ENCODE measurements around the gene TMEM30A. TPM values are rescaled to one million over a fixed set of nuclear protein-coding genes. Genes with fewer than 3 reads are reported as not detected.

TMEM30A gene
- total RNA-seq, 1 experiment from 2014 or later = 65.2 TPM

- peaks cover 2 to 37% (median 25%) of the 10 kb centered on the region in 3 experiments; a peak in 5 of 7 replicates for H3K36me3 Mint-ChIP-seq (ENCODE audit: insufficient read depth in 1 of 3, low read depth in 3 of 3)
- Histone ChIP-seq H3K9ac (ENCODE audit: extremely low read depth, insufficient read length, low read length) (no peak overlapping the region), H3K79me2 (ENCODE audit: insufficient read depth, low read length) (no peaks in the 10 kb centered on the region)
Measured at GRCh38 chr6:75261299-75261698, 23.3 kb downstream of the TMEM30A start.

More at GRCh38 chr6:75261299-75261698, 23.3 kb downstream of the TMEM30A start:
- Histone ChIP-seq H3K4me2 (ENCODE audit: insufficient read depth, insufficient read length, low read length) (no peak overlapping the region), H3K18ac (ENCODE audit: insufficient read length, low read depth, low read length) (no peak overlapping the region), H3K79me1 (ENCODE audit: insufficient read depth, low read depth, low read length, poor library complexity, severe bottlenecking) (no peaks in the 10 kb centered on the region), H4K20me1 (ENCODE audit: control insufficient read depth, insufficient read depth, insufficient read length) (no peaks in the 10 kb centered on the region), H2BK120ac (ENCODE audit: low read depth, low read length, poor library complexity, severe bottlenecking) (no peak overlapping the region), H3K14ac (ENCODE audit: insufficient read depth, low read length) (no peak overlapping the region), H4K91ac (ENCODE audit: insufficient read length, low read depth, low read length) (no peak overlapping the region), H3K9me3 (ENCODE audit: control insufficient read depth, low read depth, low read length) (no peaks in the 10 kb centered on the region), H2AFZ (ENCODE audit: low read length) (no peak overlapping the region), H2BK12ac (ENCODE audit: insufficient read length, low read depth, low read length) (no peak overlapping the region), H2BK20ac (ENCODE audit: low read depth, low read length, poor library complexity, severe bottlenecking) (no peak overlapping the region), H3K56ac (ENCODE audit: insufficient read length, low read depth, low read length) (no peak overlapping the region), H4K8ac (replicated peaks; ENCODE audit: insufficient read length, low read depth, low read length) (no peak overlapping the region), H4K5ac (ENCODE audit: insufficient read length, low read depth, low read length) (no peak overlapping the region), H3K27me3 (ENCODE audit: insufficient read depth, low read length) (no peaks in the 10 kb centered on the region), H3K27ac (ENCODE audit: insufficient read length, low read depth, low read length) (no peak overlapping the region), H3K23ac (ENCODE audit: insufficient read length, low read depth, low read length) (no peak overlapping the region), H2BK15ac (ENCODE audit: low read depth, low read length) (no peak overlapping the region), H2AK5ac (ENCODE audit: insufficient read length, low read length) (no peak overlapping the region), H3K23me2 (ENCODE audit: insufficient read length, low read depth, low read length, poor library complexity, severe bottlenecking) (no peaks in the 10 kb centered on the region), H2BK5ac (ENCODE audit: insufficient read length, low read length) (no peak overlapping the region), H3K4ac (ENCODE audit: low read depth, low read length) (no peak overlapping the region), H3K4me1 (ENCODE audit: insufficient read depth, low read length) (no peaks in the 10 kb centered on the region), H3T11ph (ENCODE audit: low read length) (no peak overlapping the region)
- no peak for DNase-seq
- Mint-ChIP-seq H3K4me1 (no peaks in the 10 kb centered on the region; a peak in 1 of 4 replicates), H3K27ac (no peak overlapping the region), H3K9me3 (no peaks in the 10 kb centered on the region), H3K27me3 (ENCODE audit: low read depth) (no peaks in the 10 kb centered on the region), H3K4me3 (no peak overlapping the region)
- TF ChIP-seq CTCF (conservative IDR thresholded peaks at IDR 0.05) = no peak
- no CpG with 5 or more reads among the region's 1 CpG for WGBS (ENCODE audit: extremely low coverage, insufficient read length, low lambda C conversion rate)
